SK-N-SH (cell line): Measurements from ENCODE around the gene PEPD.

Experiments used
- CTCF ChIP-seq: fragments of 200-600 bp; sonication (generic); IDR thresholded peaks from 2 replicates; pipeline ENCODE4 v1.6.1; 2017; ENCODE audit warnings: antibody characterized with exemption, mild to moderate bottlenecking, moderate library complexity
- ELF1 ChIP-seq: IDR thresholded peaks from 2 replicates; pipeline ENCODE4 v1.4.0; 2012
- EP300 ChIP-seq, 2 experiments: IDR thresholded peaks; 2 replicates each; pipeline versions ENCODE4 v1.4.0 to v1.6.1; 2012; ENCODE audit warnings: borderline replicate concordance in 1 of 2, low read depth in 1 of 2, low read length in 1 of 2
- EZH2phosphoT487 ChIP-seq: fragments of 200-600 bp; sonication (generic); IDR thresholded peaks from 2 replicates; pipeline ENCODE4 v1.6.1; 2017; ENCODE audit warnings: low read depth, mixed run types, mild to moderate bottlenecking, antibody characterized with exemption, moderate library complexity, borderline replicate concordance
- FOSL2 ChIP-seq: IDR thresholded peaks from 2 replicates; pipeline ENCODE4 v1.4.0; 2012; ENCODE audit warnings: low read depth, mild to moderate bottlenecking, moderate library complexity, borderline replicate concordance
- GATA2 ChIP-seq: sonication (generic); formaldehyde crosslinking; IDR thresholded peaks from 2 replicates; pipeline ENCODE4 v1.5.0; 2020; ENCODE audit warnings: mild to moderate bottlenecking, missing genetic modification reagents
- JUND ChIP-seq: IDR thresholded peaks from 2 replicates; pipeline ENCODE4 v1.4.0; 2012
- MAX ChIP-seq: IDR thresholded peaks from 2 replicates; pipeline ENCODE4 v1.4.0; 2012; ENCODE audit warnings: low read depth
- PBX3 ChIP-seq: IDR thresholded peaks from 2 replicates; pipeline ENCODE4; 2012
- POLR2AphosphoS5 ChIP-seq: IDR thresholded peaks from 2 replicates; pipeline ENCODE4 v1.6.1; 2012; ENCODE audit warnings: low read depth, low read length
- RAD21 ChIP-seq: IDR thresholded peaks from 2 replicates; pipeline ENCODE4 v1.6.1; 2012; ENCODE audit warnings: mild to moderate bottlenecking, low read length
- REST ChIP-seq: IDR thresholded peaks from 2 replicates; pipeline ENCODE4 v1.6.1; 2012; ENCODE audit warnings: mild to moderate bottlenecking, low read depth, low read length, moderate library complexity
- TCF12 ChIP-seq: IDR thresholded peaks from 2 replicates; pipeline ENCODE4 v1.4.0; 2012
- YY1 ChIP-seq: IDR thresholded peaks from 2 replicates; pipeline ENCODE4 v1.4.0; 2012; ENCODE audit warnings: low read depth, mild to moderate bottlenecking

GRCh38 chr19:33561261-33561660 is 39.7 kb upstream of the PEPD start:
- no peak for TF ChIP-seq CTCF
- no peak for TF ChIP-seq RAD21
- no peak for TF ChIP-seq REST
- no peak for TF ChIP-seq GATA2
- no peak for TF ChIP-seq EP300 (IDR thresholded peaks at IDR 0.05; ENCODE audit: borderline replicate concordance in 1 of 2, low read depth in 1 of 2, low read length in 1 of 2)
- no peak for TF ChIP-seq JUND
- no peak for TF ChIP-seq TCF12
- no peak for TF ChIP-seq POLR2AphosphoS5
- no peak for TF ChIP-seq YY1
- no peak for TF ChIP-seq MAX
- TF ChIP-seq EZH2phosphoT487: no peak
- no peak for TF ChIP-seq ELF1
- TF ChIP-seq PBX3: no peak
- no peak for TF ChIP-seq FOSL2
